ENCODE results near the gene UGGT1. TPM values are rescaled to one million over a fixed set of nuclear protein-coding genes. Genes with fewer than 3 reads are reported as not detected.
"Not testable (repeated sequence)": the region's sequence is repeated elsewhere in the genome, so short reads cannot be mapped to it uniquely, and the experiment has no call there.

UGGT1 gene
- total RNA-seq, 1 donor from 2014 or later = 43.7 TPM

DNA sequence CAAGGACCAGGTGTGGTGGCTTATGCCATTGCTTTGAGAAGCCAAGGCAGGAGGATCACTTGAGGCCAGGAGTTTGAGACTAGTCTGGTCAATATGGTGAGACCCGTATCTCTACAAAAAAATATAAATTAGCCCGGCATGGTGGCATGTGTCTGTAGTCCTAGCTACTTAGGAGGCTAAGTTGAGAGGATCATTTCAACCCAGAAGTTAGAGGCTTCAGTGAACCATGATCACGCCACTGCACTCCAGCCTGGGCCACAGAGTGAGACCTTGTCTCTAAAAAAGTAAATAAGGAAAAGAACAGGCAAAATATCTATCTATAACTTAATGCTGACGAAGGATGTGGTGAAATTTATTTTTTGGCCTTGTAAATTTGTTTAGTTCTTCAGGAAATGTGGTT, 78.1 kb downstream of the UGGT1 start:
- Mint-ChIP-seq H3K4me3 (ENCODE audit: unreplicated experiment) (no peak overlapping the region), H3K36me3 (ENCODE audit: unreplicated experiment) (peaks cover 39% of the 10 kb centered on the region), H3K27me3 (ENCODE audit: unreplicated experiment) (no peaks in the 10 kb centered on the region), H3K9me3 (ENCODE audit: unreplicated experiment) (no peaks in the 10 kb centered on the region), H3K27ac (ENCODE audit: unreplicated experiment) (no peak overlapping the region), H3K4me1 (ENCODE audit: unreplicated experiment) (no peaks in the 10 kb centered on the region)
- TF ChIP-seq, protein P1, sequence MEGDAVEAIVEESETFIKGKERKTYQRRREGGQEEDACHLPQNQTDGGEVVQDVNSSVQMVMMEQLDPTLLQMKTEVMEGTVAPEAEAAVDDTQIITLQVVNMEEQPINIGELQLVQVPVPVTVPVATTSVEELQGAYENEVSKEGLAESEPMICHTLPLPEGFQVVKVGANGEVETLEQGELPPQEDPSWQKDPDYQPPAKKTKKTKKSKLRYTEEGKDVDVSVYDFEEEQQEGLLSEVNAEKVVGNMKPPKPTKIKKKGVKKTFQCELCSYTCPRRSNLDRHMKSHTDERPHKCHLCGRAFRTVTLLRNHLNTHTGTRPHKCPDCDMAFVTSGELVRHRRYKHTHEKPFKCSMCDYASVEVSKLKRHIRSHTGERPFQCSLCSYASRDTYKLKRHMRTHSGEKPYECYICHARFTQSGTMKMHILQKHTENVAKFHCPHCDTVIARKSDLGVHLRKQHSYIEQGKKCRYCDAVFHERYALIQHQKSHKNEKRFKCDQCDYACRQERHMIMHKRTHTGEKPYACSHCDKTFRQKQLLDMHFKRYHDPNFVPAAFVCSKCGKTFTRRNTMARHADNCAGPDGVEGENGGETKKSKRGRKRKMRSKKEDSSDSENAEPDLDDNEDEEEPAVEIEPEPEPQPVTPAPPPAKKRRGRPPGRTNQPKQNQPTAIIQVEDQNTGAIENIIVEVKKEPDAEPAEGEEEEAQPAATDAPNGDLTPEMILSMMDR (IDR thresholded peaks at IDR 0.05) = no peak
- DNase-seq (ENCODE audit: extremely low spot score, unreplicated experiment) = no peak

DNA sequence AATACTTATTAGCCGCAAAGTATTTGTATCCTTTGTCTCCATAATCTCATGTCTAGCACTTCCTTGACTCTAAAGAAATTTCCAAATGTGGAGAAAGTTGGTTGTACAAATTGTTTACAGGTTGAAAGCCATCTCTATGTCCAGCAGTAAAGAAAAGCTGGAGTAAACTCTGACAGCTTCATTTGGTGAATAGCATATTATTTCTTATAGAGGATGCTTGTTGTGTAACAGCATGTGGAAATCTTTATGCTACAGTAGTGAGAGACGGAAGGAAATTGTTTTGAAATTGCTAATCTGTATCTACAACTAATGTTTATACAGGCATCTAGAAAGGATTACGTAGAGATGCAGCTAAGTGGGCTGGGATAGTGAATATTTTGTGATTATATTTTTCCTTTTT, 78.5 kb downstream of the UGGT1 start:
- H3K27me3 Mint-ChIP-seq (ENCODE audit: unreplicated experiment) = no peaks in the 10 kb centered on the region
- no peaks in the 10 kb centered on the region for H3K4me1 Mint-ChIP-seq (ENCODE audit: unreplicated experiment)
- H3K9me3 Mint-ChIP-seq (ENCODE audit: unreplicated experiment) = no peaks in the 10 kb centered on the region
- H3K36me3 Mint-ChIP-seq (ENCODE audit: unreplicated experiment) = peaks cover 39% of the 10 kb centered on the region
- no peak overlapping the region for H3K4me3 Mint-ChIP-seq (ENCODE audit: unreplicated experiment)
- TF ChIP-seq, protein P1 (IDR thresholded peaks at IDR 0.05) = no peak
- no peak overlapping the region for H3K27ac Mint-ChIP-seq (ENCODE audit: unreplicated experiment)
- DNase-seq (ENCODE audit: extremely low spot score, unreplicated experiment) = no peak

DNA sequence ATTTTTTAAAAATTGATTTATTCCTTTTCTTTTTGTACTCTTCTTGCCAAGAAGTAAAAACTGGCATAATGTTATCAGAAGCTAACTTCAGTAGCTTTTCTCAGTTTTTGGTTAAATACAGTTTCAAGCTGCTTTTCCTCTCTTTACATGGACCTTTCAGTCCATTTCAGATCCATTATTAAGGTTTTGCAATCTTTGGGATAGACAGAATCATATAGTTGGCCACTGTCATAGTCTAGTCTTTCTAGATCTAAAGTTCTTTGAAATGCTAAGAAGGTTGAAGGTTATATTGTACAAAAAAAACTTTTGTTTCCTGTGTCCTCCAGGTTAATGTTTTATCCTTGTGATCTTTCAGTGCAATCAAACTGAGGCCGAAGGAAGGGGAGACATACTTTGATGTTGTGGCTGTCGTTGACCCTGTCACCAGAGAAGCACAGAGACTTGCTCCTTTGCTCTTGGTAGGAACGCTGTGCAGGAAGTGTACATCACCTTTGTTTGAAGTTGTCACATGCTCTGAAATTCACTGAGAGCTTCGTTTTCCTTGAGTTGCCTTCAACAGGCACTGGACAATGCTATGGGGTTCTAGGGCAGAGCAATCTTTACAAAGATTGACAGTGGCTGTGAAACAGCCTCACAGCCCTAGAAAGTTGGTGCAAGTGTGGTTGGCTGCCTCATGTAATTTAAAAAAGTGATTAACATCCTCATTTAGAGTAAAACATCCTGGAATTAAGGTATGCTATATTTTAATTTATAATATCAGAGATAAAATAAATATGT, 79.1 kb downstream of the UGGT1 start:
- Mint-ChIP-seq H3K4me1 (ENCODE audit: unreplicated experiment) (no peaks in the 10 kb centered on the region), H3K4me3 (ENCODE audit: unreplicated experiment) (no peak overlapping the region), H3K27ac (ENCODE audit: unreplicated experiment) (no peak overlapping the region), H3K9me3 (ENCODE audit: unreplicated experiment) (no peaks in the 10 kb centered on the region), H3K27me3 (ENCODE audit: unreplicated experiment) (no peaks in the 10 kb centered on the region), H3K36me3 (ENCODE audit: unreplicated experiment) (peaks cover 39% of the 10 kb centered on the region)
- TF ChIP-seq, protein P1 (IDR thresholded peaks at IDR 0.05) = no peak
- DNase-seq (ENCODE audit: extremely low spot score, unreplicated experiment) = no peak

DNA sequence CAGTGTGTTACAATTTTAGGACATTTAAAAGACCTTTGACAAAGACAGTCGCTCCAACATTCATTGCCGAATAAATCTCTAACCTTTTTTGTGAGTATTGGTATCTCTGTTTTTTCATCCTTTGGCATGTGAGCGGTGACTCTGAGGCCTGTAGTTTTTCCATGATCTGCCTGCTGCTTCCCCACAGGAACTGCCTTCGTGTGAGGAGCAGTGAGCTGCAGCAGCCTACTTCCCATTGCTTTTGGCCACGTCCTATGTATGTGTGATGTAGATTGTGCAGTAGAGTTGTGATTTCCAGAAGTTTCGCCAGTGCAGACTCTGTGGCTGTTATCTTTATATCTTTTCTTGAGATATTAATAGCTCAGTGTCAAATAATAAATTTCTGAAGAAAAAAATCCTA, 79.8 kb downstream of the UGGT1 start:
- no peak for DNase-seq (ENCODE audit: extremely low spot score, unreplicated experiment)
- Mint-ChIP-seq H3K9me3 (ENCODE audit: unreplicated experiment) (no peaks in the 10 kb centered on the region), H3K27ac (ENCODE audit: unreplicated experiment) (no peak overlapping the region), H3K36me3 (ENCODE audit: unreplicated experiment) (peaks cover 40% of the 10 kb centered on the region), H3K27me3 (ENCODE audit: unreplicated experiment) (no peaks in the 10 kb centered on the region), H3K4me3 (ENCODE audit: unreplicated experiment) (no peak overlapping the region), H3K4me1 (ENCODE audit: unreplicated experiment) (no peaks in the 10 kb centered on the region)
- TF ChIP-seq, protein P1 (IDR thresholded peaks at IDR 0.05) = no peak

DNA sequence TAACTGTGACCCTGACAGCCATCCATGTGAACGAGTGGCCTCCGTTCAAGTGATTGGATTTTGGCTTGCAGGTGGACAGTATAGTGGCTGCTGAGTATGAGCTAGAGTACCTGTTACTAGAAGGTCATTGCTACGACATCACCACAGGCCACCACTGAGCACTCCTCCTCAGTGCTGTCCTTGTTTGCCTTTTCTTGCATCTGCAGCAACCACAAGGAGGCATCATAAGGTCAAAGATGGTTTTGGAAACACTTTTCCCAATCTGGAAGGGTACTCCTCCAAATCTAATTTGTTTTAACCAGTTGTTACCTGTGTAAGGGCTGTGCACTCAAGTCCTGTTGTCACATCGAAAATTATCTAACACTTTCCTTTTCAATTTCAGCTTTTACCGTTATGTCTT, 81.2 kb downstream of the UGGT1 start:
- TF ChIP-seq, protein P1 (IDR thresholded peaks at IDR 0.05) = peak; percentile 50
- H3K4me3 Mint-ChIP-seq (ENCODE audit: unreplicated experiment) = no peak overlapping the region
- no peaks in the 10 kb centered on the region for H3K4me1 Mint-ChIP-seq (ENCODE audit: unreplicated experiment)
- H3K36me3 Mint-ChIP-seq (ENCODE audit: unreplicated experiment) = peaks cover 34% of the 10 kb centered on the region
- DNase-seq (ENCODE audit: extremely low spot score, unreplicated experiment) = no peak
- H3K9me3 Mint-ChIP-seq (ENCODE audit: unreplicated experiment) = no peaks in the 10 kb centered on the region
- no peaks in the 10 kb centered on the region for H3K27me3 Mint-ChIP-seq (ENCODE audit: unreplicated experiment)
- no peak overlapping the region for H3K27ac Mint-ChIP-seq (ENCODE audit: unreplicated experiment)

DNA sequence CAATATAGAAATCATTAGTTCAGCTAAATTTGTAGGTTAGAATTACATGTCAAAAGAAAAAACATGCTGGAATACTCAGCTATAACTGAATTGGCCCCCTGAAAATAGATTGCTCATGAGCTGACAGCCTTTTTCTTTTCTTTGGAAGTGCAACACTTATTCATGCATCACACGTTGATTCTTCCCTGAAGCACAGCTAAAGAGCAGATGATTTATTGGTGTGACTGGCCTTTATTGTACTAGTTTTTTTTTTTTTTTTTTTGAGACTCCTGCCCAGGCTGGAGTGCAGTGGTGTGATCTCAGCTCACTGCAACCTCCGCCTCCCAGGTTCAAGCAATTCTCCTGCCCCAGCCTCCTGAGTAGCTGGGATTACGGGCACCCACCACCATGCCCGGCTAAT, 83.1 kb downstream of the UGGT1 start:
- not testable (repeated sequence) for H3K9me3 Mint-ChIP-seq (ENCODE audit: unreplicated experiment); H3K27me3 Mint-ChIP-seq (ENCODE audit: unreplicated experiment); H3K4me1 Mint-ChIP-seq (ENCODE audit: unreplicated experiment); H3K4me3 Mint-ChIP-seq (ENCODE audit: unreplicated experiment); H3K27ac Mint-ChIP-seq (ENCODE audit: unreplicated experiment); DNase-seq (ENCODE audit: extremely low spot score, unreplicated experiment)
- peaks cover 33% of the 10 kb centered on the region for H3K36me3 Mint-ChIP-seq (ENCODE audit: unreplicated experiment)
